Fibroblast of villous mesenchyme (primary cell): Measurements from ENCODE around the gene PRDM16. TPM values are rescaled to one million over a fixed set of nuclear protein-coding genes. Genes with fewer than 3 reads are reported as not detected.
A peak's percentile ranks its signal among the peaks of the same experiment; 100 is the strongest.

Source experiments
- DNase-seq: peaks from one replicate; pipeline ENCODE4 v3.0.0-alpha.2; 2010; ENCODE audit warnings: low read depth
- H3K4me3 ChIP-seq: 2 replicates; pipeline ENCODE4 v1.5.1; 2011; ENCODE audit warnings: low read depth, mild to moderate bottlenecking, low read length
- total RNA-seq: library from RNA; depleted of rRNA; stranded (reverse); fragments of >200 nt; gene quantifications from 2 replicates; pipeline ENCODE4 v1.2.3, GENCODE V29; 2012
- TF ChIP-seq, protein P1 (sequence below): IDR thresholded peaks from 2 replicates; pipeline ENCODE4 v1.5.1; 2012; ENCODE audit warnings: low read depth, mild to moderate bottlenecking, low read length; ENCODE audit not compliant: insufficient read depth

PRDM16 gene
- total RNA-seq, 1 donor: 1.7 TPM

DNA sequence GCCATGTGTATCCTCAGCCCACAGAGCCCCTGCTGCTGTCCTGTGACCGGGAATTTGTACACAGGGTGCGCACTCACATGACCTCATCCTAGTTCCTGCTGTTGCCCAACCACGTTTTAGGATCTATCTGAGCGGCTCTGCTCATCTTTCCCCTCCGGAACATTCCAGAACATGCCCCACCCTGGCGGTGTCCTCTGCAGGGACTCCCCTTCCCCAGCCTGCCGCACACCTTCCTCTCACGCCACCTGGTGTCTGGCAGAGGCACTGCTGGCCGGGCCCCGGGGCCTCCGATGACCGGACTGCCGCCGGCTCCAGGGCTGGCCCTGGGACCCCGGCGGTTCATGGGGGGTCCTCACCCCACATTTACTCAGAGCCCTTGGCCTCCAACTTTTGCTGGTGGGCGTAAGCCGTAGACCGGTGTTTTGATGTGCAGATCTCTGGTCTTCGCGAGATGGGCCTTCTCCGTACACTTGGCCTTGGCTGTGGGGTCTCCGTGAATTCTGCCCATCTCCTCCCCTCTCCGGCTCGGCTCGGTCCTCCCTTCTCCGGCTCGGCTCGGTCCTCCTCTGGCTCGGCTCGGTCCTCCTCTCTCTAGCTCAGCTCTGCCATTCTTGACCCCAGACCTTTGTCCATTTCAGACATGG, 414.9 kb downstream of the PRDM16 start:
- TF ChIP-seq, protein P1, sequence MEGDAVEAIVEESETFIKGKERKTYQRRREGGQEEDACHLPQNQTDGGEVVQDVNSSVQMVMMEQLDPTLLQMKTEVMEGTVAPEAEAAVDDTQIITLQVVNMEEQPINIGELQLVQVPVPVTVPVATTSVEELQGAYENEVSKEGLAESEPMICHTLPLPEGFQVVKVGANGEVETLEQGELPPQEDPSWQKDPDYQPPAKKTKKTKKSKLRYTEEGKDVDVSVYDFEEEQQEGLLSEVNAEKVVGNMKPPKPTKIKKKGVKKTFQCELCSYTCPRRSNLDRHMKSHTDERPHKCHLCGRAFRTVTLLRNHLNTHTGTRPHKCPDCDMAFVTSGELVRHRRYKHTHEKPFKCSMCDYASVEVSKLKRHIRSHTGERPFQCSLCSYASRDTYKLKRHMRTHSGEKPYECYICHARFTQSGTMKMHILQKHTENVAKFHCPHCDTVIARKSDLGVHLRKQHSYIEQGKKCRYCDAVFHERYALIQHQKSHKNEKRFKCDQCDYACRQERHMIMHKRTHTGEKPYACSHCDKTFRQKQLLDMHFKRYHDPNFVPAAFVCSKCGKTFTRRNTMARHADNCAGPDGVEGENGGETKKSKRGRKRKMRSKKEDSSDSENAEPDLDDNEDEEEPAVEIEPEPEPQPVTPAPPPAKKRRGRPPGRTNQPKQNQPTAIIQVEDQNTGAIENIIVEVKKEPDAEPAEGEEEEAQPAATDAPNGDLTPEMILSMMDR: peak; percentile 92
- DNase-seq: peak; percentile 20

DNA sequence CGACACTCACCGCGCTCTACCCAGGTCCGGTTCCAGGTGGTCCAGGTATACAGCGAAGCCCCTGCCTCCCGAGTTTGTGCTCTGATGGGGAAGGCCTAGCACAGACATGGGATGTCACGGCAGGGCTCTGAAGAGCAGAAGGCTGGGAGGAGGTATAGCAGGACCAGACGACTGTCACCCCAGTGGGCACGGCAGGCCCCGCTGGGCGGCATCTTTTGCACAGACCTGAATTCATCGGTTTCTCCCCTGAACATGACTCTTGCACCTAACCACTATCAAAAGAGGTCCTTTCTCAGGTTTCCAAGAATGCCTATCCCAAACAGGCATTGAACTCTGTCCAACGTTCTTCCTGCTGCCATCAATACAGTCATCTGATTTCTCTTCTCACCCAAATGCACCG, 416.0 kb downstream of the PRDM16 start:
- DNase-seq: no peak
- no peak overlapping the region for H3K4me3 ChIP-seq
- TF ChIP-seq, protein P1: no peak

More for the DNA sequence above, 414.9 kb downstream of the PRDM16 start:
- no peak overlapping the region for H3K4me3 ChIP-seq

Other genes with a start within 250 kb of the PRDM16 start
- gene ACTRT2, start 47.7 kb upstream of the PRDM16 start, total RNA-seq: not detected in 2 replicates